Liver (tissue), 3 donors: ENCODE measurements around the gene TRAFD1.

Source experiments
- CTCF ChIP-seq: fragments of 150-350 bp; IDR thresholded peaks from 2 replicates; pipeline ENCODE4 v1.5.1; 2017; ENCODE audit warnings: improper control_type of control experiment, low read depth, low read length; ENCODE audit not compliant: missing input control
- EGR1 ChIP-seq, 2 donors: IDR thresholded peaks; 2 replicates each; pipeline ENCODE4 v1.6.1; 2016 to 2018; ENCODE audit warnings: antibody characterized with exemption in 2 of 2, low read depth in 2 of 2
- FOXA1 ChIP-seq: IDR thresholded peaks from 2 replicates; pipeline ENCODE4 v1.6.1; 2016; ENCODE audit warnings: antibody characterized with exemption
- FOXA2 ChIP-seq: IDR thresholded peaks from 2 replicates; pipeline ENCODE4 v1.6.1; 2016; ENCODE audit warnings: antibody characterized with exemption
- GABPA ChIP-seq, 2 donors: IDR thresholded peaks in 1 of 2; conservative IDR thresholded peaks in 1 of 2; 2 replicates each; pipeline ENCODE4 v1.6.1; 2016; ENCODE audit warnings: antibody characterized with exemption in 2 of 2, mild to moderate bottlenecking in 1 of 2, moderate library complexity in 1 of 2
- HNF4G ChIP-seq: IDR thresholded peaks from 2 replicates; pipeline ENCODE4 v1.6.1; 2016; ENCODE audit warnings: antibody characterized with exemption
- JUND ChIP-seq, 2 donors: IDR thresholded peaks; 2 replicates each; pipeline ENCODE4 v1.6.1; 2016; ENCODE audit warnings: antibody characterized with exemption in 2 of 2
- MAX ChIP-seq: IDR thresholded peaks from 2 replicates; pipeline ENCODE4 v1.6.1; 2016; ENCODE audit warnings: antibody characterized with exemption
- REST ChIP-seq: IDR thresholded peaks from 2 replicates; pipeline ENCODE4 v1.6.1; 2016; ENCODE audit warnings: antibody characterized with exemption, mild to moderate bottlenecking
- TAF1 ChIP-seq: conservative IDR thresholded peaks from 2 replicates; pipeline ENCODE4 v1.6.1; 2016; ENCODE audit warnings: antibody characterized with exemption, mild to moderate bottlenecking
- YY1 ChIP-seq: IDR thresholded peaks from 2 replicates; pipeline ENCODE4 v1.6.1; 2016; ENCODE audit warnings: antibody characterized with exemption, mild to moderate bottlenecking
- donor health status: healthy.
- donor health status: healthy.

- TF ChIP-seq CTCF = no peak
- TF ChIP-seq TAF1 = no peak
- TF ChIP-seq EGR1 (IDR thresholded peaks at IDR 0.05; ENCODE audit: low read depth in 2 of 2) = no peak
- no peak for TF ChIP-seq GABPA (IDR thresholded peaks at IDR 0.05 in 1 of 2, conservative IDR thresholded peaks at IDR 0.05 in 1 of 2)
- no peak for TF ChIP-seq FOXA2
- no peak for TF ChIP-seq YY1
- no peak for TF ChIP-seq JUND (IDR thresholded peaks at IDR 0.05)
- no peak for TF ChIP-seq REST
- no peak for TF ChIP-seq HNF4G
- no peak for TF ChIP-seq MAX
- TF ChIP-seq FOXA1 = no peak
Measured at GRCh38 chr12:112087055-112087850, 38.1 kb upstream of the TRAFD1 start.
